ENCODE data around the gene SMYD5.

Gene SMYD5

DNA sequence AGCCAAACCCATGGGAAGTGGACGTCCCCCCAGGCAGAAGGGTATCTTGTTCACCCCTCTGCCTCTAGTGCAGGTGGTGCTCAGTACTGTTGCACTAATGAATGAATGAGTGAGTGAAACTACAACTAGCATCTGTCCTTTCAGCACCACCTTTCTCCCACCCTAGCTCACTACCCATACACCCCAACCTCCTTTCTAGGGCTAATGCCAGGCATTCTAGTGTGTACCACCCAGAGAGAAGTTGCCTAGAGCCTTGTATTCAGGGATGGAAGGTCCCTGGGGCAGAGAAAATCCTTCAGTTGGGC is 42.5 kb downstream of the SMYD5 start:
- no peak overlapping the region for H3K4me3 ChIP-seq (ENCODE audit: control insufficient read depth, low read depth, low read length)
- TF ChIP-seq, protein P1, sequence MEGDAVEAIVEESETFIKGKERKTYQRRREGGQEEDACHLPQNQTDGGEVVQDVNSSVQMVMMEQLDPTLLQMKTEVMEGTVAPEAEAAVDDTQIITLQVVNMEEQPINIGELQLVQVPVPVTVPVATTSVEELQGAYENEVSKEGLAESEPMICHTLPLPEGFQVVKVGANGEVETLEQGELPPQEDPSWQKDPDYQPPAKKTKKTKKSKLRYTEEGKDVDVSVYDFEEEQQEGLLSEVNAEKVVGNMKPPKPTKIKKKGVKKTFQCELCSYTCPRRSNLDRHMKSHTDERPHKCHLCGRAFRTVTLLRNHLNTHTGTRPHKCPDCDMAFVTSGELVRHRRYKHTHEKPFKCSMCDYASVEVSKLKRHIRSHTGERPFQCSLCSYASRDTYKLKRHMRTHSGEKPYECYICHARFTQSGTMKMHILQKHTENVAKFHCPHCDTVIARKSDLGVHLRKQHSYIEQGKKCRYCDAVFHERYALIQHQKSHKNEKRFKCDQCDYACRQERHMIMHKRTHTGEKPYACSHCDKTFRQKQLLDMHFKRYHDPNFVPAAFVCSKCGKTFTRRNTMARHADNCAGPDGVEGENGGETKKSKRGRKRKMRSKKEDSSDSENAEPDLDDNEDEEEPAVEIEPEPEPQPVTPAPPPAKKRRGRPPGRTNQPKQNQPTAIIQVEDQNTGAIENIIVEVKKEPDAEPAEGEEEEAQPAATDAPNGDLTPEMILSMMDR (conservative IDR thresholded peaks at IDR 0.05; ENCODE audit: control insufficient read depth, insufficient read depth, low read depth, low read length), result no peak
- no peak for DNase-seq (ENCODE audit: low read depth)

DNA sequence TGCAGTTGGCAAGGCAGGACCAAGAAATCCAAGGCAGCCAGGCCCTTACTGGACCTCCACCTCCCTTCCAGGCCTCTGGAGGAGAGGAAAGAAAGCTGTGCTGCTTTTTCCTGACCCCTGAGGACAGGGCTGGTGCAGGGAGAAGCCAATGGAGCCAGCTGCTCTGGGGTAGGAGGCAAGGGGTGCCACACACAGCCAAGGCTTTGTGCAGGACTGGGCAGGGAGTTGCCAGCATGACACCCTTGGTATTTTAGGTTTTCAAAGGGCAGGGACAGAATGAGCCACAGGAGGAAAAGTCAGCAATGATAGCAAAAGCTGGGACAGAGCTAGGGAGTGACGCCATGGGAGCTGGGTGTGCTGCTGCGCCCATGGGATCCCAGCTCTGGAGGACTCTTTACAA is 43.0 kb downstream of the SMYD5 start:
- DNase-seq (ENCODE audit: low read depth), result no peak
- TF ChIP-seq, protein P1 (conservative IDR thresholded peaks at IDR 0.05; ENCODE audit: control insufficient read depth, insufficient read depth, low read depth, low read length), result no peak
- H3K4me3 ChIP-seq (ENCODE audit: control insufficient read depth, low read depth, low read length), result no peak overlapping the region

DNA sequence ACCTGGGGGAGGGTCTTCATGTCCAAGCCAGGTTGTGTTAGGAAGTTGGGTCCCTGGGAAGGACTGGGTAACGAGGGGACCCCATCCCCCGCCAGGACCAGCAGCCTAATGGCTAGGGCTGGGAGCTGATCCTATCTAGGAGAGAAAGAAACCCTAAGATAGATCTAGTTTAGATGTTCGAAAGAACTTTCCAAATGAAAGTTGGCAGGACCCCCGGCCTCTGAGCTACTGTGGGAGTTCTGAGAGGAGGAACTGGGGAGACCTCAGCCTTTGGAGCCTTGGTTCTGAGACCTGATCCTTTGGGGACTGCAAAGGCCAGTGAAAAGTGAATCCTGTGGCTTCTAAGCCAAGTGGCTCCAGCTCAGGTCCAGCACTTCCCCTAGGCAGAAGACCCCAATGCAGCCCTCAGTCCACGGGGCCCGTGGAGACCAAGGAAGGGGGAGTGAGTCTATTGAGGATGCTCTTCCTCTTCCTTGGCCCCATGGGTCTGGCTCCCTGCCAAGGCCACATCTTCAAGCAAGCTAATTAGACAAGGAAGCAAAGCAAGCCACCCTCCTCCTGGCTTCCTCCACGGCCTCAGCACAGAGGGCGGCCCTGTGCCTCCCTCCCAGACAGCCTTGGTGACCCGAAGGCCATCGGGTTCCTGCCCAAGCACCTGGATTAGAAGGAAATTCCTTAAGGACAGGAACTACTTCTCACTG is 43.5 kb downstream of the SMYD5 start:
- H3K4me3 ChIP-seq (ENCODE audit: control insufficient read depth, low read depth, low read length), result no peak overlapping the region
- no peak for DNase-seq (ENCODE audit: low read depth)
- TF ChIP-seq, protein P1 (conservative IDR thresholded peaks at IDR 0.05; ENCODE audit: control insufficient read depth, insufficient read depth, low read depth, low read length), result no peak

DNA sequence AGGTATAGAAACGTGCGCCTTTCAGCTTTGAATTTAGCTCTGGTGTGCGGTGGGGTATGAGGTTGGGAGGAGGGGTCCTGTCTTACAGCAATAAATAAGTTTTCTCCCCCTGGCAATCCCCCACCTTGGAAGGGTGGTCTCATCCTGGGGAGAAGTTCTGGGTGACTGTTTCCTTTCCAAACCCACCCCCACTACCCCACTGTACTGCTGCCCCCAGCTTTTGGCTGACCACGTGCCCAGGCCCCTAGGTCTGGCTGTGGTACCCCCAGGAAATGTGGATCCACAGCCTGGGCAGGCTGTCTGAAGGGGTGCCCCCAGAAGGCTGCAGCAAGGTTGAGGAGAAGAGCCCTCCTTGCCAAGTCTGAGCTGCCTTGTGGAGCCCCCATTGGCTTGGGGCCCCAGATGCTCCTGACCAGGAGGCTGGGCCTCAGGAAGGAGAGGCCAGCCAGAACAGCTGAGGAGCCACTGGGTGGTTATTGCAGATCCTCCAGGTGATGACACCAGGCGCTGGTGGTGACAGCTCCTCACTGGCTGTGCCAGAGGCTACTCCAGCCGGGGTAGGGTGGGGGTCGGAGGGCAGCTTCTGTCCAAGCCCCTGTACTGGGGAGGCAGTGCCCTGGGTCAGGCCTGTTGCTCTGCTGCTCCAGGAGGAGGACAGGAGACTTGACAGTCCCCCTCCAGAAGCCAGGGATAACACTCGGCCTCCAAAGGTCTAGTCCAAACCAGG is 44.3 kb downstream of the SMYD5 start:
- no peak for DNase-seq (ENCODE audit: low read depth)
- TF ChIP-seq, protein P1 (conservative IDR thresholded peaks at IDR 0.05; ENCODE audit: control insufficient read depth, insufficient read depth, low read depth, low read length), result no peak
- H3K4me3 ChIP-seq (ENCODE audit: control insufficient read depth, low read depth, low read length), result no peak overlapping the region

DNA sequence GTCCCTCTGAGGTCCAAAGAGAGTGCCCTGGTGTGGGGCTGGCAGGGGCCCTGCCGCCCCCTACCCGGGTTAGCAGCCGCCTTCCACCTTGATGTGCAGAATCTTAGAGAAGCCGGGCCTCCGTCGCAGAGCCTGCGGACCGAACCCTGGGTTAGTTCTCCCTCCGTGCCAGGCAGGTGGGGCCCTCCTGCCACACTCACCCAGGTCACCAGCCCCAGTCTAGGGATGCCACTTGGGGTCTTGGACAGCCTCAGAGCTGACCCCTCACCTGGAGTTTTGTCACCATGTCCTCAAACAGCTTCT is 44.8 kb downstream of the SMYD5 start:
- no peak overlapping the region for H3K4me3 ChIP-seq (ENCODE audit: control insufficient read depth, low read depth, low read length)
- no peak for DNase-seq (ENCODE audit: low read depth)
- TF ChIP-seq, protein P1 (conservative IDR thresholded peaks at IDR 0.05; ENCODE audit: control insufficient read depth, insufficient read depth, low read depth, low read length), result no peak

DNA sequence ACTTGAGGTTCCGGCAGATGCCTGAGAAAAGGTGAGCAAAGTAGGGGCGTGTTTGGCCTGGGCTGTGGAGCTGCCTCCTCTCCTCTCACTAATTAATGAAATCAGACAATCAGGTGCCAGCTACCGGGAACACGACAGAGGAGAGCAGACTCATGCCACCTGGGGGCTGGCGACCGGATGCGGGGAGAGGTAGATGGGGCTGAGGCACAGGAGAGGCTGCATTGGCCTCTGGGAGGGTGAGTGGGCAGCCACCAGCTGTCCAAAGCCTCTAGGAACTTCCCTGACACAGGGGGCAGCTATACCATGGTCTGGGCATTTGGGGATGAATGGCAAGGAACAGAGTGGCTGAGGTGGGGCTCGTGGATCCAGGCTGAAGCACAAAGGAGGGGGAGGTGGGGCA is 45.2 kb downstream of the SMYD5 start:
- TF ChIP-seq, protein P1 (conservative IDR thresholded peaks at IDR 0.05; ENCODE audit: control insufficient read depth, insufficient read depth, low read depth, low read length), result no peak
- H3K4me3 ChIP-seq (ENCODE audit: control insufficient read depth, low read depth, low read length), result no peak overlapping the region
- DNase-seq (ENCODE audit: low read depth), result no peak

Measured in fibroblast of mammary gland (primary cell).